Limb (tissue), 2 donors: ENCODE results near the gene SYP.
"Not testable (repeated sequence)": the region's sequence is repeated elsewhere in the genome, so short reads cannot be mapped to it uniquely, and the experiment has no call there.

ENCODE experiments used
- DNase-seq, 2 donors: peaks; one replicate each; pipeline ENCODE4 v3.0.0-alpha.2; 2016; ENCODE audit errors: extremely low spot score in 2 of 2

SYP gene

GRCh38 chrX:49190821-49191573 lies 9.0 kb downstream of the SYP start:
- DNase-seq: peak; percentile 86 to 94

DNA sequence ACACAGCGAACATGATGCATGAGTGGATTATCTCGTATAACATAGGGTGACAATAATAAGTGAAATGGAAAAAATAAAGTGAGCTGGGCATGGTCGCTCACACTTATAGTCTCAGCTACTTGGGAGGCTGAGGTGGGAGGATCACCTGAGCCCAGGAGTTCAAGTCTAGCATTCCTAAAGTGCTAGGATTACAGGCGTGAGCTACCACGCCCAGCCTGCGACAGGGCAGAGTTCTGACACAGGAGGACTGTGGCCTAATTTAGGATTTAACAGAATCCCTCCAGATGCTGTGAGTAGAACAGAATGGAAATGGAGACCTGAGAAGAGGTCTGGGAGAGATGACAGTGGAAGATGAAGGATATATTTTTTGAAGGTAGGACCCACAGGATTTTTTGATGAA lies 10.4 kb downstream of the SYP start:
- DNase-seq: no peak

GRCh38 chrX:49188468-49189076 lies 11.4 kb downstream of the SYP start:
- DNase-seq: no peak

DNA sequence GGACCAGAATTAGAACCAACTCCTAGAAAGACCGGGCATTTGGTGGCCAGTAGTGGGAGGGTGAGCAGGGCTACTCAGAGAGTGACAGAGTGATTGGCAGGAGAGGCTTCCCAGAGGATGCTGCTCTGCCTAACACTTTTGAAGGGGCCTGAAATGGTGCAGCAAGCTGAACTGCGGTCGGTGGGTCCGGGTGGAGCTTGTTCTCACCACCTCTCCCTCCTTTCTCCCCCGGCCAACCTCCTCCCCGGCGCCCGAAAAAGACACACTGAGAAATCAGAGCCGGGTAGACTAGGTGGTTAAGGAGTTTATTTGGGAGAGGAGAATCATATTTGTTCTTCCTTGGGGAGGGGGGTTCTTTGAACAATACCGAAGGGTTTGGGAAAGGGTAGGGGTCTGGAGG lies 12.5 kb downstream of the SYP start:
- no peak for DNase-seq

DNA sequence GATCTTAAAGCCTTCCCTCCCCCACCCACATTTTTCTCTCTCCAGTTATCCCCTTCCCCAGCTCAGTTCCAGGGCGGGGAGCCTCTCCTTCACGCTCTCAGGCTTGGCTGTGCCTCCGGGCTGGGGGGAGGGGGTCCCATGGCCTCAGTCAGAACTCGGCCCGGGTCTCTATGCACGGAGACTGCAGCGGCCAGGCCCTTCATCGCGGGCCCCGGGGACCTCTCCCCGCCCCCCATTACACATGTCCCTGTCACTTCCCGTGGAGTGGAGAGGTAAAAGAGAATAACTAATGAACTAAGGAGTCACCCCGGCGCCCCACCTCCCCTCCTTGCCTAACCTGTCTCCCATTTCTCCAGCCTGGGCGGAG lies 13.0 kb downstream of the SYP start:
- no peak for DNase-seq

GRCh38 chrX:49186125-49187027 lies 13.6 kb downstream of the SYP start, which contains the start of gene PRICKLE3:
Gene PRICKLE3 (minus strand): TSS chrX:49186373. CDS start chrX:49186297, 76 bp downstream.
- peak in 1 of 2 donors; percentile 69 for DNase-seq

DNA sequence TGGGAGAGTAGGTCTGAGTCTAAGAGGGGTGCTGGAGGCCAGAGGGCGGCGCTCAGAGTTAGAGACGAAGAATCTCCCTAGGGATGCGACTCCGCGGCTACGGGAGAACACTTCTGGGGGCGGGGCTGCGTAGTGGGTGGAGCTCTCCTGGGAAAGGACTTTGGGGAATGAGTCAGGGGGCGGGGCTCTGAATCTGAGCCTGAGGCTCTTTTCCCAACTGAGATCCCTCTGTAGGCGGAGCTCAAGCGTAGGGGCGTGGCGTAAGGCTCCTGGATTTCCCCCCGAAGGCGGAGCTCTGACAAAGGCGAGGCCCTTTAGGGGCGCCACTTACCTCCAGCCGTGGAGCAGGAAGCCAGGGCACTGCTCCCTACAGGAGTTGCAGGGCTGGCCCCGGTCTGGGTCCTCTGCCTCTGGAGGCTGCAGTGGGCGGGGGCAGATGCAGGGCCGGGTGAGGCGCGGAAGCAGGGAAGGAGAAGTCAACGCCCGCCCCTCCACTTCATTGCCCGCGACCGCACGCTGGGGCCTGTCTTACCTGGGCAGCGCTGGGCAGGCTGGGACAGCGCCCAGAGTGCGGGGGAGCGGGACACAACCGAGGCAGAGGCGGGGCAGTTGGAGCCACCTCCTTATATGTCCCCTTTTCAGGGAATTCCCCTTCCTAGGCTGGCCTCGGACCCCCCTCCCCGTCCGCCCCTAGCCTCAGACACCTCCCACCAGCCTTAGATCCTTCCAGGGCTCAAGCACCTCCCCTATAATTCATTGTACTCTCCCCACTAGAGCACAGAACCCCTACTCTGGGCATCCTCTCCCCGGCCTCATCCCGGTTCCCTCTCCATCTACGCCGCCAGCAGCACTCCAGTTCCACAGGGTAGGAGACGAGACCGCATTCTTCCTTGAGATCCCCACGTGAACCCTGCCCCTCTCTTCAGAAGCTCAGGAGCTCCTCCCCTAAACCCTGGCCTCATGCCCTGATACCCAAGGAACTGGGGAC lies 15.4 kb downstream of the SYP start:
- peak; percentile 55 to 78 for DNase-seq

- DNase-seq: no peak
These were observed 16.2 kb downstream of the SYP start for GRCh38 chrX:49183701-49184281.

DNA sequence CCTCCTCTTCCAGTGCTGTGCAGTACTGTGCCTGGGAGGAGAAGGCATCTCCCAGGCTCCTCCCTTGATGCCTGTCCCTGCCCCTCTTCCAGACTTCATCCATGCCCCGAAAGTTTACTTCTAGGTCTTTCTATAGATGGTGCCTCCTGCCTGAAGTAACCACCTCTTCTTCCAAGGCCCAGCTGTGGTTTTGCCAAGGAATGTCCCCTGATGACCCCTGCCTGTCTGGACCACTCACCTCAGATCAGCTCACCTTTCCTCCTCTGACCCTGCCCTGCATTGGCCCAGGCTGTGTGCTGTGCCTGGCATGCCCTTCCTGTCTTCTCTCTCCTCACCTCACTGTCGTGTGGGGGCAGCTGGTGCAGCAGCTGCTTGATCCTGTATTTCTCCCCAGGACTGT lies 20.6 kb downstream of the SYP start:
- no peak for DNase-seq

DNA sequence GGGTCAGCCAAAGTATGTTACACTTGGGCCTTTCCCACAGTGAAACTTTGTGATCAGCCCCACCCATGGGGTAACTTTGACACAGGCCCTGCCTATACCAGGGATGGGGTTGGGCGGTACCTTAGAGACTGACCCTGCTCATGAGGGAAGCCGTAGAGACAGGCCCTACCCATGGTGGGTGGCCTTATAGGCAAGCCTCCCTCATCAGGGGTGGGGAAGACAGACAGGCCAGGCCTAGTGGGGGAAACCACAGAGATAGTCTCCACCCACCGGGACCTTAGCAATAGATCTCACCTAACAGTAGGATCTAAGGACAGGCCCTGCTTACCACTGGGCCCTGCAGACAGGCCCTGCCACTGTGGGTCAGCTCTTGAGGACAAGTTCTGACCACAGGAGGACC lies 21.5 kb downstream of the SYP start:
- no peak for DNase-seq

DNA sequence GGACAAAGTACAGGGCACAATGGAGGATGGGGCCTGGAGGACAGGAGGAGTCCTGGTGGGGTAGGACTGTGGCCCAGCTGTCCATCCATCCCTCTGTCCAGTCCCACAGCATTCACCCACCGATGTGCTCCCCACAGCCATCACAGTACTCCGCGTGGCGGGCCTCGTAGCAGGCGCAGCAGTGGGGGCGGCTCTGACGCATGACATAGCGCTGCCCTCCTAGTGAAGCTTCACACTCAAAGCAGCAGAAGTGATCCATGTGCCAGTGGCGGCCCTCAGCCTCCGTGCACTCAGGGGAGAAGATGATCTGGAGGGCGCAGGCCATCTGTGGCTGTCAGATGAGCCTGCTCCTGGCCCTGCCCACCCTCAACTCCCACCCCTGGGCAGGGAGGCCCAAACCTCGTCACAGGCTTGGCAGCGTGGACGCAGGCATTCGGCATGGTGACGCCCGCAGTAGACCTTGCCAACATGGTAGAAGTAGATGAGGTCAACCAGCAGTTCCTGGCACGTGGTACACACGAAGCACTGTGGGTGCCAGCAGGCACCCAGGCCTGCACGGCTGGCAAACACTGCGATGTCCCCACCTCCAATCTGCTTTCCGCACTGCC lies 22.0 kb downstream of the SYP start:
- no peak for DNase-seq

DNA sequence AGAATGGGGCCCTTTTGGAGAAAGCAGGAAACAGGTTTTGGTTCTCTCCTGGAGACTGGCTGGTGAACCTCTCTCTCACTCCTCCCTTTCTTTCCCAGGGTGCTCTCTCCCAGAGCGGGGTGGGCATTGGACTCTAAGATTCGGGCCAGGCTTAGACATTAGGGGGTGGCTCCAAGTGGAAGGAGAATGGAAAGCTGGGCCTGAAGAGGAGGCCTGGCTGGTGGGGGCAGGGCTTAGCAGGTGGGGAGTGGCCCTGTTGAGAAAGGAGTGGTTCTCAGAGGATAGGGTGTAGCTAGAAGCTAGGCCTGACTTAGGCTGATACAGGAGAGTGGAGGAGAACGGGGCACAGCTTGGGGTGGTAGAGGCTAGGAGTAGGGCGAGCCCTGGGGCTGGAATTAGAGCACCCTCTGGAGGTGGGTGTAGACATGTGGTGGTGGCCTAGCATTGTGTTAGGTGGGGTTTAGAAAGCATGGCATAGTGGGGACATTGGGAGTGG lies 22.6 kb downstream of the SYP start:
- no peak for DNase-seq

DNA sequence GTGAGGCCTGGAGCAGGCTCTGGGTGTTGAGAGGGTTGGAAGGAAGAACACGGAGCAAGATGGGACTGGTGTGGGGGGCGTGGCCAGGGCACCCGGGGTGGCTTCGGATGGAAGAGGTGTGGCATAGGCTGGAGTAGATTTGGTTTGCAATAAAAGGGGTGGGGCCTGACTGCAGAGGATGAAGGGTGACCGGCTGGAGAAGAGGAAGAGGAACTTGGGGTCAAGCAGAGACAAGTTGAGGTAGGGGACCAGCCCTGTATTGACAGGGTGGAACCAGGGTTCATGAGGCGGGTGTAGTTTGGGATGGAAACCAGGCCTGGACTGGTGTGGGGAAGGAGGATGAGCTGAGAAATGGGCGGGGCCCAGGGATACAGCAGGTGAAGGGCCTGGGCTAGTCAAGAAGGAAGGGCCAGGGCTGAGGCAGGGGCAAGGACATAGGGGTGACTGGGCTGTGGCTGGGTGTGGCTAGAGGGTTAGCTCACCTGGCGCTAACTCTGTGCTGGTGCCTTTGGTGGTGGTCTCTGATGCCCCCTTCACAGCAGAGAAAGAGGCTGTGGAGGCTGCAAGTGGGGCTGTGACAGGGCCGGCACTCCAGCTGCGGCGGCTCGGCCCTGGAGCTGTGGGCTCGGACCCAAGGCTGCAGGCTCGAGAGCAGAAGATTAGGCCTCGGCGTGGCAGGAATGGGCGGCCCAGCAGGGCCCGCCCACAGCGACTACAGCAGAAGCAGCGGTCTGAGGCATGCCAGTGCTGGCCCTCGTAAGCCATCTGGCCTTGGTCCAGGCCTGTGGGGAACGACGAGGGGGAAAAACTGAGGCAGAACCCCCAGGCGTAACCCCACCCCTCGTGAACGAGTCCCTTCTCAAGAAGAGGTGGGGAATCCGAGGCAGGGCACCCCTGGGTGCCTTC lies 23.3 kb downstream of the SYP start:
- DNase-seq: no peak

DNA sequence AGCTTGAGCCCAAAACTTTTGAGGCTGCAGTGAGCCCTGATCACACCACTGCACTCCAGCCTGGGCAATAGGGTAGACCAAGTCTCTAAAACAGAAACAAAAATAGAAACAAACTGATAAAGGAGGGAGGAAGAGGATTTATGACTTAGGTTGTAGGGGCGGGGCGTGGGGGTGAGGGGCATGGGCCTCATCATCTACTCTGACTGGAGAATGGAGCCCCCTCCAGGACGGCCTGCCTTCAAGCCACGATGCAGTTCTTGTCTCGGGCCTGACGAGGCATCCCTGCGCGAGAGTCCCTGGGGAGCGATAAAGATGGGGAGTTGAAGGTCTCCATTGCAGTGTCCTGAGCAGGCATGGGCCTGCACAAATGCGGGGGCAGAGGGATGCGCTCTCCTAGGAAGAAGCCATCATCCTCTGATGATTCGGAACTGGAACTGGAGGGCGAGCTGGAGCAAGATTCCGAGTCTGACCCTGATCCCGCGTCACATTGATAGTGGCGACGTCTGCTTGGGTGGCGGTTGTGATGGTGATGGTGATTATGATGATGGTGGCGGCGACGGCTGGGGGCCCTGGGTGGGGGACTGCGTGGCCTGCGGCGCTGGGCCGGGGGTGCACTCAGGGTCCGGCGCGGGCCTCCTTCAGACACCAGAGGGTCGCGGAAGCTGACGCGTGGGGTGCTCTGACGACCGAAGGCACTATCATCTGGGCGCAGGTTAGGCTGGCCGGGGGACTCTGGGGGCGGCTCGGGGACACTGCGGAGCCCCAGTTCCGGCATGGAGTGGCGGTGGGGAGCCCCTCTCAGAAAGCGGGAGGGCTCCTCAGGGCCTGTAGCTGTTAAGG lies 24.3 kb downstream of the SYP start:
- DNase-seq: no peak

GRCh38 chrX:49174723-49175122 lies 25.3 kb downstream of the SYP start:
- no peak for DNase-seq

- DNase-seq: not testable (repeated sequence)
These were observed 26.4 kb downstream of the SYP start for GRCh38 chrX:49173544-49173943.

DNA sequence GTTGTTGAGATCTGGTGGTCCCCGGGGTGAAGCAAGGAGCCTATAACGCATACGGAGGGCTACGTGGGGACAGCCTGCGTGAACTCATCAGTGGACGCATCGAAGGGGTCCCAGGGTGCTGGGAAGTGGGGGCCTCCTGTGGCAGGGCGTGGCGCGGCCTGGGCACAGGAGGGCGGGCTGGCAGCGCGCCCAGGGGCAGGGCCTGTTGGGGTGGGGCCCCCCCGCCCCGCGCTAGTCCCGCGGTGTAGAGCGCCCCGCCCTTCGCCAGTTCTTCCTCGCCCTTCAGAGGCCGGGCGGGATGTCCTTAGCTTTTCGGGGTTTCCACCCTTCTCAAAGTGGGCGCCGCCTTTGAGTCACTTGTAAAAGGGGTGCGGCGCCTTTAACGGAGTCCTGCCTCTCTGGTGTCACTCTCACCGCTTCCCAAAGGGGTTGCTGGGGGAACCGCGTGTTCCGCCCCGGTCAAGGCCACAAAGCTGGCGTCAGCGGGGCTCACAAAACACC lies 27.7 kb downstream of the SYP start:
- DNase-seq: peak in 1 of 2 donors; percentile 46

DNA sequence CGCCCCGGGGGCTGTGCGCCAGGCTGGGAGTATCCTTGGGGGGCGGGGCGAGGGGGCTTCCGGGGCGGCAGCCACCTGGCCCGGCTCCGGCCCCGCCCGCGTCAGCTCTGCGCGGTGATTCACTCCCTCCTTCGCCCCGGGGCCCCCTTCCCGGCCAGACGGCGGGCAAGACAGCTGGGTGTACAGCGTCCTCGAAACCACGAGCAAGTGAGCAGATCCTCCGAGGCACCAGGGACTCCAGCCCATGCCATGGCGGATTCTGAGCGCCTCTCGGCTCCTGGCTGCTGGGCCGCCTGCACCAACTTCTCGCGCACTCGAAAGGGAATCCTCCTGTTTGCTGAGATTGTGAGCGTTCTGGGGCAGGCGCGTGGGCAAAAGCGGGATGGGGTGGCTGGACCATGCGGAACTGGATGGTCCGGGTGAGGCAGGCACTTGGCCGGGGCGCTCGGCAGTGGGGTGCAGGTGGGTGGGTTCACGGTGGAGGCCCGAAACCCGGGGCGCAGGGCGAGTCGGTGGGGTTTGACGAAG lies 28.2 kb downstream of the SYP start, which contains the start of gene PLP2:
Gene PLP2, plus strand, starts transcription at position 147 of the 528 bp plus-strand sequence. Its CDS starts 103 bp downstream, at position 250.
- peak in 1 of 2 donors; percentile 49 for DNase-seq
